Activated T-helper 1 cell treated with anti-CD3 and anti-CD28 coated beads, Interleukin-12 subunit alpha, Interleukin-12 subunit beta, Interleukin-2, Interleukin-4 antibody, amounts not matched to agents 30 ng/mL and 10 ng/mL and 1 ng/mL, durations not matched to agents 14 hours and 24 hours and 36 hours (primary cell): ENCODE results near the gene RLN3. TPM values are rescaled to one million over a fixed set of nuclear protein-coding genes. Genes with fewer than 3 reads are reported as not detected.
A peak's percentile ranks its signal among the peaks of the same experiment; 100 is the strongest.

Source experiments
- DNase-seq: peaks from one replicate; pipeline ENCODE4 v3.0.0; 2021; ENCODE audit warnings: low spot score
- H3K27ac Mint-ChIP-seq: one replicate; pipeline ENCODE4 v1.8.0; 2021; ENCODE audit warnings: mild to moderate bottlenecking, mixed read lengths
- H3K27me3 Mint-ChIP-seq: one replicate; pipeline ENCODE4 v1.8.0; 2022; ENCODE audit warnings: mild to moderate bottlenecking, moderate library complexity, mixed read lengths; ENCODE audit not compliant: insufficient read depth
- H3K36me3 Mint-ChIP-seq: one replicate; pipeline ENCODE4 v1.8.0; 2021; ENCODE audit warnings: low read depth, mixed read lengths
- H3K4me1 Mint-ChIP-seq: one replicate; pipeline ENCODE4 v1.8.0; 2021; ENCODE audit warnings: low read depth, mixed read lengths
- H3K4me3 Mint-ChIP-seq: one replicate; pipeline ENCODE4 v1.8.0; 2021; ENCODE audit warnings: mild to moderate bottlenecking, moderate library complexity, mixed read lengths
- H3K9me3 Mint-ChIP-seq: one replicate; pipeline ENCODE4 v1.8.0; 2021; ENCODE audit warnings: mixed read lengths
- intact Hi-C: fragments of 100-400 bp; cut with micrococcal nuclease; formaldehyde crosslinking; loops from one replicate; pipeline ENCODE4 v1.15.1; 2024
- total RNA-seq: library from RNA; stranded (reverse); gene quantifications from 2 replicates; pipeline ENCODE4 v1.2.3, GENCODE V29; 2022

The RLN3 gene
- total RNA-seq, 1 donor from 2014 or later: not detected

DNA sequence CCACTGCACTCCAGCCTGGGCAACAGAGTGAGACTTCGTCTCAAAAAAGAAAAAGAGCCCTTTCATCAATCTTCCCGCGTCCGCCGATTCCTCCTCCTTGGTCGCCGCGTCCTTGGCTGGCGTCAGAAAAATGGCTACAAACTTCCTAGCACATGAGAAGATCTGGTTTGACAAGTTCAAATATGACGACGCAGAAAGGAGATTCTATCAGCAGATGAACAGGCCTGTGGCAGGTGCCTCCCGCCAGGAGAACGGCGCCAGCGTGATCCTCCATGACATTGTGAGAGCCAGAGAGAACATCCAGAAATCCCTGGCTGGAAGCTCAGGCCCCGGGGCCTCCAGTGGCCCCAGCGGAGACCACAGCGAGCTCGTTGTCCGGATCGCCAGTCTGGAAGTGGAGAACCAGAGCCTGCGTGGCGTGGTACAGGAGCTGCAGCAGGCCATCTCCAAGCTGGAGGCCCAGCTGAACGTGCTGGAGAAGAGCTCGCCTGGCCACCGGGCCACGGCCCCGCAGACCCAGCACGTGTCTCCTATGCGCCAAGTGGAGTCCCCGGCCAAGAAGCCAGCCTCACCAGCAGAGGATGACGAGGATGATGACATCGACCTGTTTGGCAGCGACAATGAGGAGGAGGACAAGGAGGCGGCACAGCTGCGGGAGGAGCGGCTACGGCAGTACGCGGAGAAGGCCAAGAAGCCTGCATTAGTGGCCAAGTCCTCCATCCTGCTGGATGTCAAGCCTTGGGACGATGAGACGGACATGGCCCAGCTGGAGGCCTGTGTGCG lies 42.5 kb downstream of the RLN3 start:
- no peaks in the 10 kb centered on the region for H3K9me3 Mint-ChIP-seq
- H3K27me3 Mint-ChIP-seq: peaks cover 8% of the 10 kb centered on the region
- peaks cover 16% of the 10 kb centered on the region for H3K4me1 Mint-ChIP-seq
- H3K27ac Mint-ChIP-seq: no peak overlapping the region
- no peak for DNase-seq
- no peaks in the 10 kb centered on the region for H3K36me3 Mint-ChIP-seq
- intact Hi-C loops: no loop called here
- H3K4me3 Mint-ChIP-seq: peak overlapping the region; percentile 37

DNA sequence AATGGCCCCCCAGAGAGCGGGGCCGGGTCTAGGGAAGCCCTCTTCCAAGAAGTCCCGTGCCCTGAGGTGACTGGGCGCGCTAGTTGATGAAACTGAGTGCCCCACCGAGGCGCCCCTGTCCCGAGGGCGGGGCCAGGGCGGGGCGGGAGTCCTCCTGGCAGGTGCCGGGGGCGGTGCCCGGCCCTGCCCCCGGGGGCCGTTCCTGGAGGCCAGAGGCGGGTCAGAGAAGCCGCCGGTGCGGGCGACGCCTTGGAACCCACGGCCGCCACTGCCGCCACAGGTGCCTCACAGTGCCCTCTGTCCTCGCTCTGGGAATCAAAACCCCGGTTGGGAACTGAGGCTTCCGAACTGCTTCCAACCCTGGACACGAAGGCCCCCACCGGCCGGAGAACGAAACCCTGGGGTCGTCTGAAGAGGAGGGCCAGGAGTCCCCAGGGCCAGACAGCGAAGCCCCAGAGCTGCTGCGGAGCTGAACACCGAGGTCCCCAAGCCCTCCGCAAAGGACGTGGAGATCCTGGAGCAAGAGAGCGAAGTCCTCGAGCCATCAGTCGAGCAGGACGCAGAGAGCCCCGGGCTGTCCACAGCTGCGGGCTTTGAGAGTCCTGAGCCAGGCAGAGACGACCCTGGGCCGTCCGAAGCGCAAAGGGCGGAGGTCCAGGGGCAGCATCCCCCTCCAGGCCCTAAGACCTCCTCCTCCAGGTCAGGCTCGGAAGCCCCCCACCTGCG lies 44.8 kb downstream of the RLN3 start, which contains the start of gene MISP3:
MISP3 (plus strand) TSS at position 252 of the 726 bp plus-strand sequence. CDS start 524 bp downstream, outside the sequence.
- Mint-ChIP-seq H3K9me3 (no peaks in the 10 kb centered on the region), H3K4me3 (peak within 1 kb of the TSS; percentile 97), H3K4me1 (peaks cover 16% of the 10 kb centered on the region), H3K27me3 (peaks cover 5% of the 10 kb centered on the region), H3K36me3 (no peaks in the 10 kb centered on the region), H3K27ac (peak within 1 kb of the TSS; percentile 98)
- peak; percentile 33 for DNase-seq
- intact Hi-C loops: loop anchor here (1.0 to 2.0 kb wide), 6 partner anchors 9 to 192 kb away; partner anchors contain the start of genes ASF1B and DCAF15

DNA sequence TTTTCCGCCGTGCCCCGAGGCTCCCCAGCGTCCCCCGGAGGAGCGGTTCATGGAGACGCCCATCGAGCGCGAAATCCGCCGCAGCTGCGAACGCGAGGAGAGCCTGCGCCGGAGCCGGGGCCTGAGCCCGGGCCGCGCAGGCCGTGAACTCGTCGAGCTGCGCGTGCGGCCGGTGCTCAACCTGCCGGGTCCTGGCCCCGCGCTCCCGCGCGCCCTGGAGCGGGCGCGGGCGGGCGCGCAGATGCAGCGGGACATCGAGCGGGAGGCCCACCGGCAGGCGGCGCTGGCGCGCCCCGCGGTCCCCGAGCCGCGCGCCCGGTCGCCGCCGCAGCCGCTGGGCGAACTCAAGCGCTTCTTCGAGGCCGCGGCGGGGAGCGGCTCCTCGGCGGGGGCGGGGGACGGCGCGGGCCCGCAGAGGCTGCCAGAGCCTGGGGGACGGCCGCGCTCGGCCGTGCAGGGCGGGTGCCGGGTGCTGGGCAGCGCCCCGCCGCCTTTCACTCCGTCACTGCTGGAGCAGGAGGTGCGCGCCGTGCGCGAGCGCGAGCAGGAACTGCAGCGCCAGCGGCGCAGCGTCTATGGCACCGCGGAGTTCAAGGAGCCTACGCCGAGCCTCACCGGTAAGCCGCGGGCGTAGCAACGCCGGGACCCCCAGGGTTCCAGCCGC lies 45.4 kb downstream of the RLN3 start:
- no peaks in the 10 kb centered on the region for H3K36me3 Mint-ChIP-seq
- no peaks in the 10 kb centered on the region for H3K9me3 Mint-ChIP-seq
- H3K4me1 Mint-ChIP-seq: peaks cover 16% of the 10 kb centered on the region
- peaks cover 5% of the 10 kb centered on the region for H3K27me3 Mint-ChIP-seq
- H3K27ac Mint-ChIP-seq: peak overlapping the region; percentile 98
- intact Hi-C loops: loop anchor here (1.0 to 2.0 kb wide), 6 partner anchors 8 to 193 kb away; partner anchors contain the start of genes ASF1B and DCAF15
- peak overlapping the region; percentile 97 for H3K4me3 Mint-ChIP-seq
- peak; percentile 78 for DNase-seq

DNA sequence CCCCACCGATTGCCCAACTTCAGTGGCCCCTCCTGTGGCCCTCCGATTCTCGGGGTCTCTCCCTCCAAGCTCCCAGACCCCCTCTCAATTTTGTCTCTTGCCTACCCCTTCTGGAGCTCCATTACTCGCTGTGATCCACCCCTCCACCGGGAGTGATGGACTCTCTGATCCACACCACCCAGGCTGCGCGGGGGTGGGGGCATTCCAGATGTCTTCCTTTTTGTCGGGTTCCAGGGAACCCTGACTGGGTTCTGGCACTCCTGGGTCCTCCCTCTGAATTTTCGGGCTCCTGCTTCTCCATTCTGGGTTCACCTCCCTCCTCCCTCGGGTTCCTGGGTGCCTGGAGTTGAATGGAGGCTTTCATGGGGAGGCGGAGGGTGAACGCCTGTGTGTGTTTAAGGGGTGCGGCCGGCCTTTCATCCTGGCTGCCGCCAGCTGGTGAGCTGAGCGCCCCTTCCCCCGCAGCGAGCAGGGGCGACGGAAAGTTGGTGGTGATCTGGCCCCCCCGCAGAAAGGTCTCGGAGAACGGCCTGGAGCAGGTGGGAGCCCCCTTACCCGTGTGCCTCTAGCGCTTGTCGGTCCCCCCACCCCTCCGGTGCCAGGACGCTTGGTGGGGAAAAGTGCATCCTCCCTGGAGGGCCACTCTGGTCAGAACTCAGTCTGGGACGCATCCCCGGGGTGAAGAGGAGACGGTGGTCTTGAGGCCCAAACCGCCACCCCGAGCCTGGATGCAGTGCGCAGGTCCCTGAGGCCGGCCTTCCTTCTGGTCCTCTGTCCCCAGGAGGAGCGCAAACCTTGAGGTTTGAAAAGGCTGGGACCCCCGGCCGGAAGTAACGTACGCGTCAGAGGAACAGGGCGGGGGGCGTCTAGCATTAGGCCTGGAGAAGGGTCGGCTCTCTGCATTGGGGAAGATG lies 46.2 kb downstream of the RLN3 start:
- DNase-seq: no peak
- Mint-ChIP-seq H3K4me1 (peaks cover 16% of the 10 kb centered on the region), H3K36me3 (no peaks in the 10 kb centered on the region), H3K9me3 (no peaks in the 10 kb centered on the region), H3K27me3 (peaks cover 5% of the 10 kb centered on the region), H3K27ac (peak overlapping the region; percentile 98), H3K4me3 (peak overlapping the region; percentile 97)
- intact Hi-C loops: loop anchor here (1.0 to 2.0 kb wide), 7 partner anchors 7 to 194 kb away; partner anchors contain the start of genes ASF1B, DCAF15 and SAMD1

- H3K36me3 Mint-ChIP-seq: no peaks in the 10 kb centered on the region
- H3K27ac Mint-ChIP-seq: no peak overlapping the region
- DNase-seq: no peak
- no peaks in the 10 kb centered on the region for H3K9me3 Mint-ChIP-seq
- intact Hi-C loops: no loop called here
- H3K4me1 Mint-ChIP-seq: peaks cover 24% of the 10 kb centered on the region
- peaks cover 3% of the 10 kb centered on the region for H3K27me3 Mint-ChIP-seq
- H3K4me3 Mint-ChIP-seq: no peak overlapping the region
These were observed 50.5 kb downstream of the RLN3 start for GRCh38 chr19:14078411-14078810.

Other genes starting within 250 kb of the RLN3 start
- 7.6 and 7.9 TPM in 2 replicates for gene ZSWIM4, start 232.7 kb upstream of the RLN3 start, total RNA-seq
- gene NANOS3, start 151.0 kb upstream of the RLN3 start, total RNA-seq: 1.5 and 3.1 TPM in 2 replicates
- gene BRME1, start 122.0 kb upstream of the RLN3 start, total RNA-seq: 16.6 and 20.5 TPM in 2 replicates
- gene CC2D1A, start 121.9 kb upstream of the RLN3 start, total RNA-seq: 43.9 and 45.6 TPM in 2 replicates
- not detected in 2 replicates for gene PODNL1, start 89.7 kb upstream of the RLN3 start, total RNA-seq
- gene DCAF15, start 75.6 kb upstream of the RLN3 start, total RNA-seq: 57.8 and 61.5 TPM in 2 replicates
- 16.0 and 17.0 TPM in 2 replicates for gene RFX1, start 21.8 kb upstream of the RLN3 start, total RNA-seq
- 82.5 and 84.9 TPM in 2 replicates for gene IL27RA, start 3.6 kb downstream of the RLN3 start, total RNA-seq
- 0.65 TPM in 1 of 2 replicates, not detected in the other for gene PALM3, start 33.9 kb downstream of the RLN3 start, total RNA-seq
- 2.3 TPM in 2 replicates for gene MISP3, start 44.6 kb downstream of the RLN3 start, total RNA-seq
- gene C19orf67, start 57.6 kb downstream of the RLN3 start, total RNA-seq: 0.67 and 1.1 TPM in 2 replicates
- 130 TPM in 2 replicates for gene SAMD1, start 62.6 kb downstream of the RLN3 start, total RNA-seq
- 58.6 and 63.7 TPM in 2 replicates for gene PRKACA, start 89.6 kb downstream of the RLN3 start, total RNA-seq
- 76.3 and 77.4 TPM in 2 replicates for gene ASF1B, start 108.4 kb downstream of the RLN3 start, total RNA-seq
- gene ADGRL1, start 178.0 kb downstream of the RLN3 start, total RNA-seq: 11.6 and 12.4 TPM in 2 replicates